ENCODE measurements around the gene RUFY3.
"Not testable (repeated sequence)": the region's sequence is repeated elsewhere in the genome, so short reads cannot be mapped to it uniquely, and the experiment has no call there.

RUFY3 gene

DNA sequence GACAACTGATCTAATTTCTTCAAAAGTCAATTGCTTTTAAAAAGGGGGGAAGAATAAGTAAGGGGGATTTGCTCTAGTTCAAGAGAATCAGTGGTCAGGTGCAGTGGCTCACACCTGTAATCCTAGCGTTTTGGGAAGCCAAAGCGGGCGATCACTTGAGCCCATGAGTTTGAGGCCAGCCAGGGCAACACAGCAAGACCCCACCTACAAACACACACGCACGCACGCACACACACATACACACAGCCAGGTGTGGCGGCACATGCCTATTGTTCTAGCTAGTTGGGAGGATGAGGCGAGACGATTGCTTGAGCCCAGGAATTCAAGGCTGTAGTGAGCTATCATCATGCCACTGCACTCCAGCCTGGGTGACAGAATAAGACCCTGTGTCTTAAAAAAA is 108.3 kb downstream of the RUFY3 start:
- TF ChIP-seq, protein P1, sequence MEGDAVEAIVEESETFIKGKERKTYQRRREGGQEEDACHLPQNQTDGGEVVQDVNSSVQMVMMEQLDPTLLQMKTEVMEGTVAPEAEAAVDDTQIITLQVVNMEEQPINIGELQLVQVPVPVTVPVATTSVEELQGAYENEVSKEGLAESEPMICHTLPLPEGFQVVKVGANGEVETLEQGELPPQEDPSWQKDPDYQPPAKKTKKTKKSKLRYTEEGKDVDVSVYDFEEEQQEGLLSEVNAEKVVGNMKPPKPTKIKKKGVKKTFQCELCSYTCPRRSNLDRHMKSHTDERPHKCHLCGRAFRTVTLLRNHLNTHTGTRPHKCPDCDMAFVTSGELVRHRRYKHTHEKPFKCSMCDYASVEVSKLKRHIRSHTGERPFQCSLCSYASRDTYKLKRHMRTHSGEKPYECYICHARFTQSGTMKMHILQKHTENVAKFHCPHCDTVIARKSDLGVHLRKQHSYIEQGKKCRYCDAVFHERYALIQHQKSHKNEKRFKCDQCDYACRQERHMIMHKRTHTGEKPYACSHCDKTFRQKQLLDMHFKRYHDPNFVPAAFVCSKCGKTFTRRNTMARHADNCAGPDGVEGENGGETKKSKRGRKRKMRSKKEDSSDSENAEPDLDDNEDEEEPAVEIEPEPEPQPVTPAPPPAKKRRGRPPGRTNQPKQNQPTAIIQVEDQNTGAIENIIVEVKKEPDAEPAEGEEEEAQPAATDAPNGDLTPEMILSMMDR (conservative IDR thresholded peaks at IDR 0.05) = no peak
- no peak for TF ChIP-seq ZFX (IDR thresholded peaks at IDR 0.05)
- H3K27ac ChIP-seq = no peak overlapping the region

DNA sequence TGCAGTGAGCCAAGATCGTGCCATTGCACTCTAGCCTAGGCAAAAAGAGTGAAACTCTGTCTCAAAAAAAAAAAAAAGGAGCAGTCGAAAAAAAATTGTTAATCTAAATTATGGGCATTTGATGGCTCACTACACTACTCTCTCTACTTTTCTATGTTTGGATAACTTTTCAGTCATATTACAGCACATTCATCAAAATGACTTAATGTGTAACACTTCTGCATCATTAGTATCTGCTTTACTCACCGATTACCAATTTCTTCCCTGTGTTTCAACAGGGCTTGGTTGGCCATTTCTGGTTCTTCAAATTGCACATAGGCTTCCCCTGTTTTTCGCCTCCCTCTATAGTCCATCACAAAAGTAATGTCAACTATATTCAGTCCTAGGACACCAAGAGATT is 109.5 kb downstream of the RUFY3 start:
- TF ChIP-seq, protein P1 (conservative IDR thresholded peaks at IDR 0.05) = no peak
- no peak for TF ChIP-seq ZFX (IDR thresholded peaks at IDR 0.05)
- H3K27ac ChIP-seq = no peak overlapping the region

DNA sequence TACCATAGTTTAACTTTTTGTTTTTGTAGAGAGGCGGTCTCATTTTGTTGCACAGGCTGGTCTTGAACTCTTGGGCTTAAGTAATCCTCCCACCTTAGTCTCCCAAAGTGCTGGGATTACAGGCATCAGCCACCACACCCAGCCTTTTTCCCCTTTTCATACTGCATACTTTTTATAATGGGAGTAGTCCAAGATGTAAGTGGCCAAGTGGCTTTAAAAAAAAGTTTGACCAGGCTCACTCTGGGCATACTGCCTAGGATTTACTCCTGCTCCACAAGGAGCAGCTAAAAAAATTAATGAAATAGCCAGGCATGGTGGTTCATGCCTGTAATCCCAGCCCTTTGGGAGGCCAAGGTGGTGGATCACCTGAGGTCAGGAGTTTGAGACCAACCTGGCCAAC is 111.9 kb downstream of the RUFY3 start:
- TF ChIP-seq, protein P1 (conservative IDR thresholded peaks at IDR 0.05) = no peak
- no peak for TF ChIP-seq ZFX (IDR thresholded peaks at IDR 0.05)
- H3K27ac ChIP-seq = no peak overlapping the region

DNA sequence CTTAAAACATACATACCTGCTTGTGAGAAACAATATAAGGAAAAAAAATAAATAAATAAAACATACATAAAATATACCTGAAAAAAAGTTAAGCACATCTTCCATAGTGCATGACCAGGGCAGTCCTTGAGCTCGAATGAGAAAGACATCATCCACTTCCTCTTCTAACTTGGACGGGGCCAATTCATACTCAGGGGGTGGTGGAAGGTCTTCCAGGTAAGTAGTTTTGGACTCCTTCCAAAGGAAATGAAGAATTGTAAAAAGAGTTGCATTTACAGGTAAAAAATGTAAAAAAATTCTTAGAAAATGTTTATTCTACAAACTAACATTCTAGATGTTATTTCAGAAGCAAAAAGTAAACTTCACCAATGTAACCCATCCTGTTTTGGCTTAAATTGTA is 114.3 kb downstream of the RUFY3 start:
- TF ChIP-seq, protein P1 (conservative IDR thresholded peaks at IDR 0.05) = no peak
- no peak for TF ChIP-seq ZFX (IDR thresholded peaks at IDR 0.05)
- no peak overlapping the region for H3K27ac ChIP-seq

DNA sequence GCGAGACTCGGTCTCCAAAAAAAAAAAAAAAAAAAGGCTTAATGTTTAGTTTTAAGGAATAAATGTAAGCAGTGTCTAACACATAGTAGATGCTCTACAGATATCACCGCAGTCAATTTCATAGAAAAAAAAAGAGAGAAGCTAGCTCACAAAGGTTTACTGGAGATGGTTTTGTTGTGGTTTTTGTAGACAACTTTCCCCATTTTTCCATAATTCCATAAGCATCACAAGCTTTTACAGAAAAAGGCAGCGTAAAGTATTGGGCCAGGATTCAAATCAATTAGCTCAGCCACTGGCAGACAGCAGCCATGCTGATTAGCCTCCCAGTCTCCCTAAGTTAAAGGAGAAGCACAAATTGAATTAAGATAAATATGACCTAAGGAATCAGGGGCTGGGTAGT is 116.4 kb downstream of the RUFY3 start:
- peak overlapping the region; percentile 96 for H3K27ac ChIP-seq
- TF ChIP-seq, protein P1 (conservative IDR thresholded peaks at IDR 0.05) = no peak

DNA sequence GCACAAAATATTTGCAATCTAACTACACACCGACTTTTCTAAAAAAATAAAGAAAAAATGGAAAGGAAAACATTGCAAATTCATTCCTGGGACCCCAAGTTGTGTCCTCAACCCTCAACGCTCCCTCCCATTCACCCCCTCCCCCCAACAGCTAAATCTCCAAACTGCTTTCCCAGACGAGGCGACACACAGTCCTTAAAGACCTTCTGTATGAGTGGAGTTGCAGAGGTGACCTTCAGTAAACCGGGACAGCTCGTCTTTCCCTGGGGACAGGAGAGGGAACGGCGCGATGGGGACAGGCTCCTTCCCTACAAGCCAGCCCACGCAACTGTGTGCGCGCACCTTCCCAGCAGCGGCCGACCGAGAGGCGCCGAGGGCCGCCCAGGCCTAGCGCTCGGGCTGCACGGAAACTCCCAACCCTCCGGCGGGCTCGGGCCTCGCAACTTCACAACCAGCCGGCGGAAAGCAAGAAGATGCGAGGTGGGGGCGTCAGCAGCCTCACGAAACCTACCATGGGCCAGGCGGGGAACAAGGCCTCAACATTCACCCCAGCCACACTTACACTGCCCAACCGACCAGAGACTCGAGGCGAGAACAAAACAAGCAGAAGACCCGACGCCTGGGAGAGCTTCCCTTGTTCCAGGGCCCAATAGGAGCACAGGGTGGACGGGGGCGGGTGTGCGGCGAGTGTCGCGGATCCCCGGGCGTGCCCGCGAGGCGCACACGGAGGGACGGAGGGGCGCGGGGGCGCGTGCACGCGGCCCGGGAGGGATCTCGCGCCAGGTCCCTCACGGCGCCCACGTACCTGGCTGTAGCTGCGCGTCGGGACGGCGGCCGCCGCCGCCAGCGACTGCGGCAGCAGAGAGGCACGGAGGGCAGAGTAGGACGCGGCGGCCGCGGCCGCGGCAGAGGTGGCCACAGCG is 117.2 kb downstream of the RUFY3 start:
- peak; percentile 79 for TF ChIP-seq ZFX (IDR thresholded peaks at IDR 0.05)
- TF ChIP-seq, protein P1 (conservative IDR thresholded peaks at IDR 0.05) = no peak
- peak overlapping the region; percentile 96 for H3K27ac ChIP-seq

DNA sequence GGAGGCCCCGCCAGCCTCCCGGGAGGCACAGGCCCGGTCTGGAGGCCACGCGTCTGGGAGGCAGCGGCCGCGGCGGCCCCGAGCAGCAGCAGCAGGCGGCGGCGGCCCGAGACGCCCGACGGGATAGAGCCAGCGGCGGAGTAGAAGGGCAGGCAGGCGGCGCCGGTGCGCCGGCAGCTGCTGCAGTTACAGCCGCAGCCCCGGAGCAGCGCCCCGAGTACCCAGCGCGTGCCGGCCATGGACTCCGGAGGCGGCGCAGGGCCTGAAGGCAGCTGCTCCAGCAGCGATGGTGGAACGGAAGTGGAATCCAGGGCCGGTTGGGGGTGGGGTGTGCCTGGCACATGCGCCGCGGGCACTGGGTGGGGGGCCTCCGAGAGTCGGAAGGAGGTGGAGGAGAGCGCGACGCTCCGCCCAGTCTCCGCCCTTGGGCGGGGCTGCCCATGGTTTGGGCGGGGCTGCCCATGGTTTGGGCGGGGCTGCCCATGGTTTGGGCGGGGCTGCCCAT is 117.9 kb downstream of the RUFY3 start, which contains the start of gene GRSF1:
GRSF1 (minus strand) TSS at position 302 of the 505 bp plus-strand sequence; CDS start at position 239, 63 bp downstream.
- H3K27ac ChIP-seq = peak within 1 kb of the TSS; percentile 96
- TF ChIP-seq, protein P1 (conservative IDR thresholded peaks at IDR 0.05) = no peak
- TF ChIP-seq ZFX (IDR thresholded peaks at IDR 0.05) = peak; percentile 75

DNA sequence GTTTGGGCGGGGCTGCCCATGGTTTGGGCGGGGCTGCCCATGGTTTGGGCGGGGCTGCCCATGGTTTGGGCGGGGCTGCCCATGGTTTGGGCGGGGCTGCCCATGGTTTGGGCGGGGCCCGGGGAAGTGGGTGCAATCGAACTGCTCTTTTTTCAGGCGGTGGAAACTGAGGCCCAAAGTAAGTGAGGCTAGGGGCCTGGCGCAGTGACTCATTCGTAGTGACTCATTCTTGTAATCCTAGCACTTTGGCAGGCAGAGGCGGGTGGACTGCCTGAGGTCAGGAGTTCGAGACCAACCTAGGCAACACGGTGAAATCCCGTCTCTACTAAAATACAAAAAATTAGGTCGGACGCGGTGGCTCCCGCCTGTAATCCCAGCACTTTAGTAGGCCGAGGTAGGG is 118.4 kb downstream of the RUFY3 start:
- not testable (repeated sequence) for H3K27ac ChIP-seq

DNA sequence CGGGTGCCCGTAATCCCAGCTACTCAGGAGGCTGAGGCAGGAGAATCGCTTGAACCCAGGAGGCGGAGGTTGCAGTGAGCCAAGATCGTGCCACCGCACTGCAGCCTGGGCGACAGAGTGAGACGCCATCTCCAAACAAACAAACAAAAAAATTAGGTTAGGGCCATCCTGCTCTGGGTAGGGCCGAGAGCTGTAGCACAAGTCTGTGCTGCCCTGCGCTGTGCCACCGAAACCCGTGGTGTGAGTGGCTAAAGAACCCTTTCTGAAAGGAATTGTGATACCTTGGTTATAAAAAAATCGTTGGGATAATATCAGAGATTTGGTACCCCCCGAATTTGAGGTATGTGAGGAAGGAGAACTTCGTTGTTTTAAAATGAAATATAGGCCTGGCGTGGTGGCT is 118.9 kb downstream of the RUFY3 start:
- H3K27ac ChIP-seq = not testable (repeated sequence)
